ENCODE data around the gene COL23A1.
"Not testable (repeated sequence)": the region's sequence is repeated elsewhere in the genome, so short reads cannot be mapped to it uniquely, and the experiment has no call there.

COL23A1 gene

DNA sequence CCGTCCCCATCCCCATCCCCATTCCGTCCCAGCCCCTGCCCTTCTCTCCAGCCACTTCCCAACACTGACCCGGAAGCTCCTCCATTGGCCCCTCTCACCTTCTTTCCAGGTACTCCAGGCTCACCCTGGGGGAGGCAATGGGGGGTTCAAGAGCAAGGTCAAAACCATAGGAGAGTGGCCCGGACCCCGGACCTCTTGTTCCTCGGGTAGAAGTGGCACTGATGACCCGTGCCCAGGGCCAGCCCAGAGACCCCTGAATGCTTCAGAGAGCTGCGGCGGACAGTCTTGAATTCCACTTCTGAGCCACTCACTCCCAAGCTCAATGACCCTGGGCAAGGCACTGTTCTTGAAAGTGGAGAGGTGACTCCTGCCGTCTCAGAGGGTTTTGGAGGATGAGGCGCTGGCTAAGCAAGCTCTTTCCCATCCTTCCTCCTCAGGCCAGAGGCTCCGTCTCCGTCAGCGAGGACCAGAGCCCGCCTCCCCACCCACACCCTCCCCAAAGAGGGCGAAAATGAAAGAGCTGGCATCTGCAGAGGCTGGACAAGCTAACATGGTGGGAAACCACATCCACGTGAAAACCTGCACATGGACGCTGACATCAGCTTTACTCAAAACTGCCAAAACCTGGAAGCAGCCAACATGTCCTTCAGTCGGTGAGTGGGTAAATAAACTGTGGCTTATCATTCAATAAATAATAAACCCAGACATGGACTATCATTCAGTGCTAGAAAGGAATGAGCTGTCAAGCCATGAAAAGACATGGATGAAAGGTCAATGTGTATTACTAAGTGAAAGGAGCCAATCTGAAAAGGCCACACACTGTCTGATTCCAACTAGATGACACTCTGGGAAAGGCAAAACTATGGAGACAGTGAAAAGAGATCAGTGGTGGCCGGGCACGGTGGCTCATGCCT lies 330.3 kb downstream of the COL23A1 start:
- DNase-seq (ENCODE audit: low spot score), result no peak

DNA sequence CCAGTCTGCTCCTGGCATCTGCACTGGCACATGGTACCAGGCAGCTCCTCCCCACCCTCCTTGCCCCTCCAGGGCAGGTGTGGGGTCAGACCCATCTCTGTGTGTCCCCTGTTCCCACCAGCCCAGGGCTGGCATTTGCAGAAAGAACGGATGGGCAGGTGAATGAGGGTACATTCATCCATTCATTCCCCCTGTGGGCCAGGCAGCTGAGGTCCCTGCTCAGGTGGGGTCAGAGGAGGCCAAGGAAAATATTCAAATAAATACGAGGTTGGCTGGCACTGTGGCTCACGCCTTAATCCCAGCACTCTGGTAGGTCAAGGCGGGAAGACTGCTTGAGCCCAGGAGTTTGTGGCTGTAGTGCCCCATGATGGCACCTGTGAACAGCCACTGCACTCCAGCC lies 332.5 kb downstream of the COL23A1 start:
- no peak for DNase-seq (ENCODE audit: low spot score)

- no peak for DNase-seq (ENCODE audit: low spot score)
These were observed 333.4 kb downstream of the COL23A1 start for GRCh38 chr5:178256746-178257145.

- DNase-seq (ENCODE audit: low spot score), result not testable (repeated sequence)
These were observed 336.6 kb downstream of the COL23A1 start for GRCh38 chr5:178253632-178254031.

DNA sequence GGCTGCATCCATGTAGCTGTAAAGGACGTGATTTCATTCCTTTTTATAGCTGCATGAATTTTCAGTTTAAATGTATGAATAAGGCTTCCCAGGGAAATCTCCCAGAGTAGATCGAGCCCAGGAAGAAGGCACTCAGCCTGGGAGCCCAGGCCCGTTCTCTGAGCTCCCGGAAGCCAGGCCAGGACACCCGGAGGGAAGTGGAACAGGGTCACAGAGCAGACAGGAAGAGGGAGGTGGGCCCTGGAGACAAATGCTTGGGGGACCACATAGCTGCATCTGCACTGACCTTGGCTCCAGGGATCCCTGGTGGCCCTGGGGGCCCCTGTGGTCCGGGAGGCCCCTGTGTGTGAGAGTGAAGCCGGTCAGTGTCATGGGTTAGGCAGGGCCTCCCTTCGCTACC lies 337.9 kb downstream of the COL23A1 start:
- no peak for DNase-seq (ENCODE audit: low spot score)

- DNase-seq (ENCODE audit: low spot score), result no peak
These were observed 339.9 kb downstream of the COL23A1 start for GRCh38 chr5:178250263-178250662.

DNA sequence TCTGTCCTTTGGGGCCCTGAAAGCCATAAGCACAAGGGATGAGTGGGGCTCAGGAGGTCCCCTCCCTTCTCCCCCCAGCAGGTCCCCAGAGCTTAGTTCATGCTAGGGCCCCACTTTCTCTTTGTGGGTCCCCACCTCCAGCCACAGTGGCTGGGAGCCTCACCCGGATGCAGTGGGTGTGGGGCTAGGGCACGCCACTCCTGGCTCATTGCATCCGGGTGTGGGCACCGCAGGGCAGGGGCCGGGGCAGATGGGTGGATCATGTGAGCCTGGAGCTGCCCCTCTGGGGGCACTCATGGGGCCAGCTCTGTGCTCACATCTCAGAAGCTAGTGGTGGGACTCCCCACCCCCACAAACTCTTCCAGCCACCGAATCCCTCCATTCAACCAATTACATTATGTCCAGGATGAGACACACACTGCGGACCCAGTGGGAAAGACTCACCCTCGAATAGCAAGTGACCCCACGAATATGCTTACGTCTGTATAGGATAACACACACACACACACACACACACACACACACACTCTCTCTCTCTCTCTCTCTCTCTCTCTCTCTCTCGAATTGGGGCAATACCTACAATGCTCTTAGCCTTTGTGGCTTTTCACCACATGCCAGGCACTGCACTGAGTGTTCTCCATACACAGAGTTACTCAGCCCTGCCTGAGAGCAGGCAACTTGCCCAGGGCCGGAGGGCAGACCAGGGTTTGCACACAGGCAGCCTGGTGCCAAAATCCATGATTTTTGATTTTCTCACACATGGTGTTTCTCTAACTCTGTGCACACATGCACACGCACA lies 340.8 kb downstream of the COL23A1 start:
- peak; percentile 25 for DNase-seq (ENCODE audit: low spot score)

DNA sequence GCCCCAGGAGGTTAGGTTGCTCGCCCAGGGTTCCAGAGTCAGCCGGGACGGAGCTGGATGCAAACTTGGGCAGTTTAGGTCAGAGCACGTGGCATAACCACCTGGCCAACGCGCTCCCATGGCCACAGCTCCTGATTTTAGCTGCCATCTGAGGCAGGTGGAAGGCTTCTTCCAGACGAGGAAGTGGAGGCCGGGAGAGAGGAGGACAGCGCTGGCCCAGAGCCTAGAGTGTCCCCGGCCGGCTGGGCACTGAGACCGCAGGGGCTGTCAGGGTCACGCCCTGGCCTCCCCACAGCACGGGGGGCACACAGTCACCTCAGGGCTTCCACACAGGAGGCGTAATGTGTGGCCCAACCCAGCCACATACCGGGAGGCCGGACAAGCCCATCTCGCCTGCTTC lies 341.4 kb downstream of the COL23A1 start:
- no peak for DNase-seq (ENCODE audit: low spot score)

- DNase-seq (ENCODE audit: low spot score), result no peak
These were observed 342.4 kb downstream of the COL23A1 start for GRCh38 chr5:178247481-178248456.

DNA sequence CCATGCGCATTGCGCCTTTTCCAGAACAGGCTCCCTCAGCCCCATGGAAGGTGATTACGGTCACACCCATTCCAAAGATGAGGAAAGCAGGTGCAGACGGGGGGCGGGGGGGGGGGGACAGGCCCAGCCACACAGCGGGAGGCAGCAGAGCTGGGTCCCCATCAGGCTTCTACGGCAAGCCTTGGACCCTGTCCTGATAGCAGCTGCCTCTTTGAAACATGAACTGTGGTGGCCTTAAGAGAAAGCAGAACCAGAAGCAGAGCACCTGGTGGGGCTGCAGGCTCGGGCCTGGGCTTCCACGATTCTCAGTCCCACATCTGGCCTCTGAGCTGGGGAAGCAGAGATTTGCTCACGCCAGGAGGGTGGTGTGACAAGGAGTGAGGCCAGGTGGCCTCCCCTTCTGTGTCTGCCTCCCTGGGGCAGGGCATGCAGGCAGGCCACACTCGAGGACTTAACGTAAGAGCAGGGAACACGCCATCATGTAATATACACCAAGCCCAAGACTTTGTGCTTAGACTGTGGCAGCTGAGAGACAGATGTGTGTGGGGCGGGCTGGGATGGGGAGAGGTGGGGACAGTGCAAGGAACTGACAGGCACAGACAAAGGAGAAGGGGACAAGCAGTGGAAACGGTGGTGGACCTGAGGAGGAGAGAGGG lies 343.4 kb downstream of the COL23A1 start:
- no peak for DNase-seq (ENCODE audit: low spot score)

- no peak for DNase-seq (ENCODE audit: low spot score)
These were observed 344.8 kb downstream of the COL23A1 start for GRCh38 chr5:178245389-178245788.

- no peak for DNase-seq (ENCODE audit: low spot score)
These were observed 345.6 kb downstream of the COL23A1 start for GRCh38 chr5:178244576-178244975.

GRCh38 chr5:178242416-178242815 lies 347.8 kb downstream of the COL23A1 start:
- no peak for DNase-seq (ENCODE audit: low spot score)

DNA sequence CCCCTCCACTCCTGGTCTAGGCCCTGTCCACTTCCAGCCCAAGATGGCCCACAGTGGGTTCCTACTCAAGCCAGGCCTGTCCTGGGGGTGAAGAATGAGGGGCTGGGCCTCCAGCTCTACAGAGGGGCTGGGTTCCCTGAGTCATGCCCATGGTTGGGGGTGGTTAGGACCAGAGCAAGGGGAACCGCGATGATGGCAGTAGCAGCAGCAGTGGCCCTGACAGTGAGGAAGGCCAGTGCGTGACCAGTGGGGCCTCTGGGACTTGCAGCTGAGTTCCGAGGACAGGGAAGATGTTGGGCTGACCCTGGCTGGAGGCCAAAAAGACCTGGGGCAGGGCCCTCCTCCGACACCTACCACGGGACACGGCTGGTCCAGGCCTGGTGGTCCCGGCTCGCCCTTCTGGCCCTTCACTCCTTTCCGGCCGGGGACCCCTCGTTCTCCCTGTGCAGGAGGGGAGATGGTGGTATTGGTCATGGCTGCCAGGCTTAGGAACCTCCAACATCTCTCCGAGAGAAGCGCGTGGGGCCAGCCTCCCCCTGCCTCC lies 348.4 kb downstream of the COL23A1 start:
- DNase-seq (ENCODE audit: low spot score), result no peak

GRCh38 chr5:178241231-178241663 lies 348.9 kb downstream of the COL23A1 start:
- DNase-seq (ENCODE audit: low spot score), result no peak

DNA sequence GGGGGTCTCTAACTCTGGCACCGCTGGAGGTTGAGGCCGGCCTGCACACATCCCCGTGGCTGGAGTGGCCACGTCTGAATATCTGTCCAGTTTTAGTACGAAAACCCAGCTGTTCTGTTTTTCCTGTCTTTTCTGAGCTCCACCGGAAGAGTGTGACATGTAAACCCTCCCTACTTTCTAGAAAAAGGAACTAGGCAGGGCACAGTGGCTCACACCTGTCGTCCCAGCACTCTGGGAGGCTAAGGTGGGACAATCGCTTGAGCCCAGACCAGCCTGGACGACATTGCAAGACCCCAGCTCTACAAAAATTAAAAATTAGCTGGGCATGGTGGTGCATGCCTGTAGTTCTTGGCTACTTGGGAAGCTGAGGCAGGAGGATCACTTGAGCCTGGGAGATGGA lies 349.4 kb downstream of the COL23A1 start:
- DNase-seq (ENCODE audit: low spot score), result no peak

DNA sequence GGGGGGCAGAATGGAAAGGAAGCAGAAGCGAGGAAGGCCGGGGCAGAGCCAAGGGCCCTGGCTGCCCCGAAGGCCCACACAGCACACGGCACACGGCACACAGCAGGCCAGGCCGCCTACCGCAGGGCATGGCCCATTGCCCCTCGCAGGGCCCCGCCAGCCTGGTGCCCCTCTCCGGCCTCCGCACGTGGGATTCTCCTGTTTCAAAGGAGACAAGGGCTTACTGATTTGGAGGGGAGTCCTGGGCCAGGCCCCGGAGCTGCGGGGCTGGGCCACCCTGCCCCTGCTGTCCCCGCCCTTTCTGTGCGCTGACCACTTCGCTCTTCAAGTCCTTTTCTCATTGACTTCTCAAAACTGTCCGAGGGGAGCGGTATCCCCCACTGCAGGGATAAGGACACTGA lies 349.9 kb downstream of the COL23A1 start:
- no peak for DNase-seq (ENCODE audit: low spot score)

DNA sequence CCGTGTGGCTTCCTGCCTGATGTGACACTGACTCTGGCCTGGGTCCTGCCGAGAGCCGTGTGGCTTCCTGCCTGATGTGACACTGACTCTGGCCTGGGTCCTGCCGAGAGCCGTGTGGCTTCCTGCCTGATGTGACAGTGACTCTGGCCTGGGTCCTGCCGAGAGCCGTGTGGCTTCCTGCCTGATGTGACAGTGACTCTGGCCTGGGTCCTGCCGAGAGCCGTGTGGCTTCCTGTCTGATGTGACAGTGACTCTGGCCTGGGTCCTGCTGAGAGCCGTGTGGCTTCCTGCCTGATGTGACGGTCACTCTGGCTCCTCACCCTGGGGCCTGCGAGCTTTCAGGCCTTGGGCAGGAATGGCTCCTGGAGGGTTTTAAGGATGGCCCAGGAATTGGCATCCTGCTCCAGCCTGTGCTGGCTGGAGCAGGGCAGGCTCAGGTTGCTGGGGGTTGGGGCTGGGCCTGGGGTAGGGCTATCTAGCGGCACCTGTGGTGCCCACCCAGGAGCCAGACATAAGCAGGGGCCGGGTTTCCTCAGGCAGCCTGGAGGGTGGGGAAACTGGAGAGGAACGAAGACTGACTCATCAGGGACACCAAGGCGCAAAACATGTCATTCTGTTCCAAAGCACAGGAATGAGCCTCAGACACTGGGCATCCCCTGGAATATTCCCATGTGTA lies 350.4 kb downstream of the COL23A1 start:
- DNase-seq (ENCODE audit: low spot score), result not testable (repeated sequence)

DNA sequence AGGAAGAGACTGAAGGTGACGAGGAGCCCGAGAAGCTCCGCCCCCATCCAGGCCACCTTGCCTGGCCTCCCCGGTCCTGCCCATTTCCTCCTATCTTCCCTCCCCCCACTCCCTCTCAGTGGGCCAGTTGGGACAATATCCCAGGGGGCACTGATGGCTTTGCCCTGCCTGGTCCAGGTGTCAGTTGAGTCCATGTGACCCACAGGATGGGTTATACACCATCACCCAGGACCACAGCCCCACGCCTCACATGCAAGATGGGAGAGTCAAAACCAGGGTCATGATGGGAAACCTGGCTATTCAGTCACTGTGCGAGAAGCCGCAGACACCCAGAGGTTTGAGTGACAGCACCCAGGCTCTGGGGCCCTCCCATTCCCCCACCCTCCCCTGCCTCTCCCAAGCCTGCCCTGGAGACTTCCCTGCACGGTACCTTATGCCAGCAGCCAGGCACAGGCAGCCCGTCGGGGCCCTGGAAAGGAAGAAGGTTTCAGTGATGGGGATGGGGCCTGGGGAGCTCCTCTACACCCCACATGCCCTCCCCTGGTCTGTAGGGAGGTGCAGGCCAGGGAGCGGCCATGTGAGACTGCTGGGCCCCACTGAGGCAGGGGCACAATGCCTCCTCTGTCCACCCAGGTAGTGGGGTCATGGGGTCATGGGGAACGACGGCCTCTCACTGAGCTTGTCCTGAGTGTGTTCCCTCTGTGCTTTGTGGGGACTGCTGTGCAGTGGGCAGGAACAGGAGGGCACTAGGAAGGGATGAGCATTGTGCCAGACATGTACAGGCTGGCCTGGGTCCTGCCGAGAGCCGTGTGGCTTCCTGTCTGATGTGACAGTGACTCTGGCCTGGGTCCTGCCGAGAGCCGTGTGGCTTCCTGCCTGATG lies 351.2 kb downstream of the COL23A1 start:
- no peak for DNase-seq (ENCODE audit: low spot score)

- DNase-seq (ENCODE audit: low spot score), result no peak
These were observed 351.9 kb downstream of the COL23A1 start for GRCh38 chr5:178238313-178238635.

All from kidney tubule cell (primary cell).